ENCODE data around the gene SAPCD2.
"Not testable (repeated sequence)": the region's sequence is repeated elsewhere in the genome, so short reads cannot be mapped to it uniquely, and the experiment has no call there.

Gene SAPCD2

DNA sequence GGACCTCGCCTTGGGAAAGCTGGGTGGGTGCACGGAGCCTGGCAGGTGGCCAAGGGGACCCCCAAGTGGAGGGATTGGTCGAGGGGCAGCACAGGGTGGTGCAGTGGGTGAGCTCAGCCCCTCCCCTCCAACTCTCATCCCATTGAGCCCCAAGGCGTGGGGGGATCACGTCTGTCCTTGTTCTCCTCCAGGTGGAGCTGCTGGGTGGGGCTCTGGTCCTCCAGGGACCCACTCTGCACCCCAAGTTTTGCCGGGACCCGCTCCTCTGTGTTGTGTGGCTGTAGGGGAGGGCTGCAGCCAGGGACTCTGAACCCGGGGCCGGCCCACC, 34.9 kb downstream of the SAPCD2 start:
- TF ChIP-seq, protein P1, sequence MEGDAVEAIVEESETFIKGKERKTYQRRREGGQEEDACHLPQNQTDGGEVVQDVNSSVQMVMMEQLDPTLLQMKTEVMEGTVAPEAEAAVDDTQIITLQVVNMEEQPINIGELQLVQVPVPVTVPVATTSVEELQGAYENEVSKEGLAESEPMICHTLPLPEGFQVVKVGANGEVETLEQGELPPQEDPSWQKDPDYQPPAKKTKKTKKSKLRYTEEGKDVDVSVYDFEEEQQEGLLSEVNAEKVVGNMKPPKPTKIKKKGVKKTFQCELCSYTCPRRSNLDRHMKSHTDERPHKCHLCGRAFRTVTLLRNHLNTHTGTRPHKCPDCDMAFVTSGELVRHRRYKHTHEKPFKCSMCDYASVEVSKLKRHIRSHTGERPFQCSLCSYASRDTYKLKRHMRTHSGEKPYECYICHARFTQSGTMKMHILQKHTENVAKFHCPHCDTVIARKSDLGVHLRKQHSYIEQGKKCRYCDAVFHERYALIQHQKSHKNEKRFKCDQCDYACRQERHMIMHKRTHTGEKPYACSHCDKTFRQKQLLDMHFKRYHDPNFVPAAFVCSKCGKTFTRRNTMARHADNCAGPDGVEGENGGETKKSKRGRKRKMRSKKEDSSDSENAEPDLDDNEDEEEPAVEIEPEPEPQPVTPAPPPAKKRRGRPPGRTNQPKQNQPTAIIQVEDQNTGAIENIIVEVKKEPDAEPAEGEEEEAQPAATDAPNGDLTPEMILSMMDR (IDR thresholded peaks at IDR 0.05; ENCODE audit: control extremely low read depth, extremely low read depth, low read depth, missing control alignments): peak; percentile 27
- POLR2A ChIA-PET: interaction anchor here (0.7 to 1.3 kb wide), 2 partner anchors 205 to 316 kb away, joined by 3 to 4 read pairs; partner anchors contain the start of gene TUBB4B
- DNase-seq (ENCODE audit: extremely low spot score): no peak
- CTCF ChIA-PET: interaction anchor here (0.6 to 9.4 kb wide), 61 partner anchors 9 to 363 kb away, joined by 3 to 202 read pairs (median 5); partner anchors contain the start of genes AJM1, C8G, CLIC3 and FBXW5

DNA sequence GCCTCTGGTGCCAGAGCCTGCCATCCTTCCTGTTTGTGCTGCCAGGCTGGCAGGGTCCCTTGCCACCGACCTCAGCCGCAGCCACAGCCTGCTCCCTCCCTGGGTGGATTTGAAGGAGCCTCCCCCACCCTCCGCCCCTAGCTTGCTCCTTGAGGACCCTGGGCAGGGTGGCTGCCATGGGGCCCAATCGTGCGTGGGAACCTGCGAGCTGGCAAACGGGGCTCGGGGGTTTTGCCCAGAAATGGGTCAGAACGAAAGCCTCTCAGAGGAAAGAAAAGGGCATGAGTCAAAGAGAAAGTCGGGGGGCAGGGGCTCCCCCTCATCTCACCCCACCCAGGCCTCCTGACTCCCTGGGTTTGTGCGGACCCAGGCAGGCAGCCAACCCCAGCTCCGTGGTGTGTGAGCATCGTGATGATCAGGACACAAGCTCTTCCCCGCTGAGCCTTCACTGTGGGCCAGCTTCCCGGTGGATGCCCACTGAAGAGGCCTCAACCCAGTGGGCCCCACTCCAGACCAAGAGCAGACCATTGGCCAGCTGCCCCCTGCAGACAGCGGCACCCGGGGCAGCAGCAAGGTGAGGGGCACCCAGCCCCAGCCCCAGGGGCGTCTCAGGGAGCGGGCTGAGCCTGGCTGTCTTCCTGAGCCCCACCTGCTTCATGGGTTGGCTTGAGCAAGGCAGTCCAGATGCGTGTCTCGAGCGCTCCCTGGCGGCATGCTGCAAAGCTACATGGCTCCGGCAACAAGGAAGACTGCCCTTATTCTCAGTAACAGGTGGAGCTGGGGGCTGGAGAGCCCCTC, 35.4 kb downstream of the SAPCD2 start:
- POLR2A ChIA-PET: interaction anchor here (0.7 to 1.3 kb wide), 4 partner anchors 42 to 316 kb away, joined by 3 to 4 read pairs (median 4); partner anchors contain the start of gene TUBB4B
- CTCF ChIA-PET: interaction anchor here (0.6 to 9.4 kb wide), 66 partner anchors 9 to 363 kb away, joined by 3 to 202 read pairs (median 5); partner anchors contain the start of genes AJM1, C8G, CLIC3 and FBXW5
- TF ChIP-seq, protein P1 (IDR thresholded peaks at IDR 0.05; ENCODE audit: control extremely low read depth, extremely low read depth, low read depth, missing control alignments): peak; percentile 96
- DNase-seq (ENCODE audit: extremely low spot score): peak; percentile 92

DNA sequence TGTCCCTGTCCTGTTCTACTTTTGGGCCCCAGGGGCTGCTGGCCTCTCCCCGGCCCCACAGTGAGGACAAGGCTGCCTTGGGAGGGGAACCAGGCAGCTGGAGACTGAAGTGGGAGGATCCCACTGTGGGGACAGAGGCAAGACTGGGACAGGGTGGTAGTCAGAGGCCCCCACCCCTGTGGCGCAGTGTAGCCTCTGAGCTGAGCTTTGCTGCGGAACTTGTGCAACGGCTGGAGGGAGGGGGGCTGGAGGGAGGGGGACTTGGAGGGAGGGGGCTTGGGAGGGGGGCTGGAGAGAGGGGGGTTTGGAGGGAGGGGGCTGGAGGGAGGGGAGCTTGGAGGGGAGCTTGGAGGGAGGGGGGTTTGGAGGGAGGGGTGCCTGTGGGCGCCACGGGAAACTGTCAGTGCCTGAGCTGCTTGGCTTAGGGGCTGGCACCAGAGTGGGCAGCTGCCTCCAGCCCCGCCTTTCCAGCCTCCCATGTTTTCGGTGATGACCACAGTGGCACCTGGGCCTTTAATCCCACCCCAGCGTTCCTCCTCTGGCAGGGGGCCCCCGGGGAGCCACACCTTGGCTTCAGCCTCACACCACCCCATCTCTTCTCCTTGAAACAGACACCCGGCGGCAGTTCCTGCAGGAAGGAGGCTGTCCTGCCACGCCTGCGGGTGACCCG, 36.2 kb downstream of the SAPCD2 start:
- no peak for DNase-seq (ENCODE audit: extremely low spot score)
- ChIA-PET POLR2A (interaction anchor here (0.7 to 1.3 kb wide), 3 partner anchors 42 to 315 kb away, joined by 3 to 4 read pairs (median 4); partner anchors contain the start of gene TUBB4B), CTCF (interaction anchor here (0.6 to 9.4 kb wide), 47 partner anchors 8 to 362 kb away, joined by 3 to 202 read pairs (median 7); partner anchors contain the start of genes AJM1, C8G, CLIC3 and FBXW5)
- TF ChIP-seq, protein P1 (IDR thresholded peaks at IDR 0.05; ENCODE audit: control extremely low read depth, extremely low read depth, low read depth, missing control alignments): no peak

DNA sequence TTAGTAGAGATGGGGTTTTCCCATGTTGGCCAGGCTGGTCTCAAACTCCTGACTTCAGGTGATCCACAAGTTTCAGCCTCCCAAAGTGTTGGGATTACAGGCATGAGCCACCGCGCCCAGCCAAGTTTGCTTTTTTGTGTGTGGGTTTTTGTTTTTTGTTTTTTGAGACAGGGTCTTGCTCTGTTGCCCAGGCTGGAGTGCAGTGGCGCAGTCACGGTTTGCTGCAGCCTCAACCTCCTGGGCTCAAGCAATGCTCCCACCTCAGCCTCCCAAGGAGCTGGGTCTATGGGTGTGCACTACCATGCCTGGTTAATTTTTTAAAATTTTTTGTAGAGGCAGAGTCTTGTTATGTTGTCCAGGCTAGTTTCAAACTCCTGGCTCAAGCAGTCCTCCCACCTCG, 36.9 kb downstream of the SAPCD2 start:
- DNase-seq (ENCODE audit: extremely low spot score); POLR2A ChIA-PET: not testable (repeated sequence)
- CTCF ChIA-PET: interaction anchor here (2.7 to 9.4 kb wide), 4 partner anchors 22 to 266 kb away, joined by 13 to 202 read pairs (median 72); partner anchors contain the start of genes C8G, FBXW5 and SAPCD2

DNA sequence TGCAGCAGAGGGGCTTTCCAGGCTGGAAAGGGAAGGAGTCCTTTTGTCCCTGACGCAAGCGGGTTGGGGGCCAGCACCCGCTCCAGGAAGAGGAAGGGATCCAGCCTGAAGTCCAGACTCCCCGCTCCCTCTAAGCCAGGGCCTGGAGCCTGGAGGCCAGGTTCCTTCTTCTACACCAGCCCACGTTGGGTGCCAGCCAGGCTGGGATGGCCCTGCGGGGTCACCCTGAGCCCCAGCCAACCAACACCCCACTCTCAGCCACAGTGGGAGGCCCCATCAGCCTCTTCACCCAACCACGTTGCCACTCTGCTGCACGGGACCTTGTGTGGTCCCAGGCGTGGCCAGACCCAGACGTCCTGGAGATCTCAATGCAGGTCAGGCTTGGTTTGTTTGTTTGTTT, 37.5 kb downstream of the SAPCD2 start:
- TF ChIP-seq, protein P1 (IDR thresholded peaks at IDR 0.05; ENCODE audit: control extremely low read depth, extremely low read depth, low read depth, missing control alignments): no peak
- ChIA-PET CTCF (interaction anchor here (0.7 to 9.4 kb wide), 5 partner anchors 14 to 204 kb away, joined by 3 to 202 read pairs (median 14); partner anchors contain the start of genes C8G, FBXW5, NPDC1 and SAPCD2), POLR2A (no interaction called here)
- no peak for DNase-seq (ENCODE audit: extremely low spot score)

DNA sequence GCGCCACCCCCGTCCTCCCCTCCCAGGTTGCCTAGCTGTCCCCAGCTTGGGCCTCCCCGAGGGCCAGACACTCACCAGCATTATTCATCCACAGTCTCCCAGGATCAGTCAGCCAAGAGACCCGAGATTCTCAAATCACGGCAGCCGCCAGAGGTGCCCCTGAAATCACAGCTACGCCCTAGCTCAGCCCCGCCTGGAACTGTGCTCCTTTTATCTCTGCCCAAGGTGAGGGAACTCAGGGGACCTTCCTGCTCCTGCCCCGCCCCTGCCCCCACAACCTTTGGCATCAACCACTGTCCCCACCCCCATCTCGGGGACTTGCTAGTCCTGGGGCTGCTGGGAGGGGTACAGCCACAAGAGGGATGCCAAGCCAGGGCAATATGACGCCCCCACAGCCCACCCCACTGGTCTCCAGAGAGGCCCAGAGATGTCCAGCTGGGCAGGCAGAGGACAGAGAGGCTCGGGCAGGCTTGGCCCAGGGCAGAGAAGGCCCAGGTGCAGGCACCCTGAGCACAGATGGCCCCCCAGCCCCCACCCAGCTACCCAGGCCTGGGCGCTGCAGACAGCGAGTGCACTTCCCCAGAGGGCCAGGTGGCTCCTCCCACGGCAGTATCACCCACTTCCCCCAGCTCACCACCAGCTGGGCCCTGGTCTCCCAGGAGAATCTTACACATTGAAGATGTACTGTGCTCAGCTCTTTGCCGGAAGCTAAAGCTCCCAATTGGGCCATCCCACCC, 38.3 kb downstream of the SAPCD2 start, which contains the start of gene FUT7:
Gene FUT7, minus strand, starts transcription at position 185 of the 737 bp plus-strand sequence. Its CDS starts 97 bp downstream, at position 88.
- TF ChIP-seq, protein P1 (IDR thresholded peaks at IDR 0.05; ENCODE audit: control extremely low read depth, extremely low read depth, low read depth, missing control alignments): no peak
- ChIA-PET CTCF (interaction anchor here (0.7 to 9.4 kb wide), 8 partner anchors 15 to 205 kb away, joined by 3 to 202 read pairs (median 8); partner anchors contain the start of genes AJM1, C8G, FBXW5 and NPDC1), POLR2A (interaction anchor here (0.6 kb wide), 1 partner anchor 38 kb away, joined by 5 read pairs; the partner anchor contains the start of gene SAPCD2)
- no peak for DNase-seq (ENCODE audit: extremely low spot score)

All from GM10248 (cell line).